GM21717 (cell line): ENCODE data around the gene GALT.

Experiments used
- ATAC-seq: cut with Tn5 transposase; IDR thresholded peaks from one replicate; pipeline ENCODE4 v1.9.1; 2021; ENCODE audit warnings: mild to moderate bottlenecking, moderate library complexity; ENCODE audit not compliant: unreplicated experiment

The GALT gene

DNA sequence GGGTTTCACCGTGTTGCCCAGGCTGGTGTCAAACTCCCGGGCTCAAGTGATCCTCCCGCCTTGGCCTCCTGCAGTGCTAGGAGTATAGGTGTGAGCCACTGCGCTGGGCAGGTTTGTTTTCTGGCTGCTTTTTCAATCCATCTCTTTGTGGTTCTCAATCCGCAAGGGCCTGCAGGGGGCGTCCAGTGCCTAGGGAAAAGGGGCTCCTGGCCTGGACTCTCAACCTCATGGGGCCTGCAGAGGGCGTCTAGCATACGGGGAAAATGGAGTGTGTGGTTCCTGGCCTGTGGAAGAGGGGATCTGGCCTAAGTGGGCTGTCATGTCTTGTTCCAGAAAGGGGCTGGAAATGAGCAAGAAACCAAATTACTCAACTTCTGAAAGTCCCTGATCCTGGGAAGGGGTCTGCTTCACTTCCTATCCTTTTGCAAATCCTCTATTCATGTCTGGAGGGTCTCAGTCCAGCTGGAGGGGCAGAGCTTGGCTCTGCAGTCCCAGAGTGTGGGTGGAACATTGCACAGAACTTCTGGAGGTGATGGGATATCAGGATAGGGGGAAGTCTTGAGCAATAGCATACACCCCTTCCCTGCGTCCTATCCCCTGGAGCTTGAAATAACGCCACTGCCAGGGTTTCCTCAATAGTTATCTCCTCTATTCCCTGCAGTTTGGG lies 28.7 kb downstream of the GALT start:
- ATAC-seq = no peak

- ATAC-seq = no peak
Measured at GRCh38 chr9:34675869-34676268, 29.4 kb downstream of the GALT start.

DNA sequence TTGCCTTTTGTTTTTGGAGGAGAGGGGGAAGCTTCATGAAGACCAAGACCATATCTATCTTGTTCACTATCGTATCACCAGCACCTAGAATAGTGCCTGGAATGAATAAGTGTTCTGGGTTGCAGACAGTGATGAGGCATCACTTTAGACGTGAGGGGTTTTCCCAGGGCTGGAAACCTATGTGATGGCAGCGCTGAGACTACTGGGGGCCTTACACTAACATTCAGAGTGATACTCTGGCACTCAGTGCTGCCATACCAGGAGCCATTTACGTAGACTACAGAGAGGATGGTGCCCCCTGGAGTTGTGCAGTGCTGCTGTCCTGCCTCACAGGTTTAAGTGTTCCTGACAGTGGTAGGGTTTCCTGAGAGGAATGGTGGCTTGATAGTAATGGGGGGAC lies 37.7 kb downstream of the GALT start:
- ATAC-seq = no peak

DNA sequence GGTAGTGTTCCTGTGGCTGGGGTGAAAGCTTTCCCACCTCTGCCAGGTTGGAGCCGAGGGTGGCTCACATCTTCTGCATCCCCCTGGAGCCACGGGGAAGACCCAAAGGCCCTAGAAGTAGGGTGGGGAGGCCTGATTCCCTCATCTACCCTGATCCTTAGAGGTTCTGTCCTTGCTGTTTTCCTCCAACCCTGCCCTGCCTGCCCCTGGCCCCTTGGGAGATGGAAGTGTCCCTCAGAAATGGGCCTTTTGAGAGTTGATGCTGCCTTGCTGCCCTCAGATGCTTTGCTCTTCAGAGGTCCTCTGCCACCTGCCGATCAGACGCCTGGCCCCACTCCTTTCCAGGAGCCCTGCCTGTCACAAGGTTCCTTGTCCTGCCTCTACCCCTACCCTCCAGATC lies 38.3 kb downstream of the GALT start:
- ATAC-seq = no peak

DNA sequence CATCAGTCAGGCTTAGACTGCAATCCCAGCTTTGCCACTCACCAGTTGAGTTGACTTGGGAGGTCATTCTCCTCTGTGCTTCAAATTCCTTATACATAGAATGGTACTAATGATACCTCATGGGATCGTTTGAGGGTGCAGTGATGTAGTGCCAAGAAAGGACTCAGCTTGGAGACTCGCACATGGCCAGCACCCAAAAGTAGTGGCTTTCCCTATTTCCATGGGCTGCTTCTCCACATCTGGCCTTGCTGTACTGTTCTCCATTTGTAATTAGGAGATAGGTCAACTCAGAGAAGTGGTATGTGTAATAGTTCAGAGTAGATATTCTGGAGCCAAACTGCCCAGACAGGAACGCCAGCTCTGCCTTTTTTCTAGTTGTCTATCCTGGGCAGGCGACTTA lies 39.1 kb downstream of the GALT start:
- no peak for ATAC-seq

GRCh38 chr9:34686231-34686630 lies 39.8 kb downstream of the GALT start:
- ATAC-seq = no peak

DNA sequence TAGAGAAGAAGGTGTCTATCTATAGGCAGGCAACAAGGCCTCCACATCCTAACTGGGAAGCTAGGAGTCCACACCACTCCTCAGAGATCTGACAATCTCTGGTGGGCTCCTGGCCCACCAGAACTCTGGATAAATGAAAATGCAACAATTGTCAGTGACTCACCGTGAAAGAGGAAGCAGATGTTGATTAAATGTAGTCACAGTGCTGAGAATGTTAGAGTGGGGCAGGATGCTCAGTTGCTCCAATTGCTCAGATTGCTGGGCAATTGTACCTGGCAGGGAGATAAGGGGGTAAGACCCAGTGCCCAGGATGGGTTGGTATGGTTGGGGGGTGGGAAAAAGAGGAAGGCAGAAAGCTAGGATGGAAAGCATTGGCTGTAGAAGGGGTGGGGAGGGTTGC lies 40.3 kb downstream of the GALT start:
- ATAC-seq = no peak

- ATAC-seq = no peak
Measured at GRCh38 chr9:34687276-34688030, 41.0 kb downstream of the GALT start.

DNA sequence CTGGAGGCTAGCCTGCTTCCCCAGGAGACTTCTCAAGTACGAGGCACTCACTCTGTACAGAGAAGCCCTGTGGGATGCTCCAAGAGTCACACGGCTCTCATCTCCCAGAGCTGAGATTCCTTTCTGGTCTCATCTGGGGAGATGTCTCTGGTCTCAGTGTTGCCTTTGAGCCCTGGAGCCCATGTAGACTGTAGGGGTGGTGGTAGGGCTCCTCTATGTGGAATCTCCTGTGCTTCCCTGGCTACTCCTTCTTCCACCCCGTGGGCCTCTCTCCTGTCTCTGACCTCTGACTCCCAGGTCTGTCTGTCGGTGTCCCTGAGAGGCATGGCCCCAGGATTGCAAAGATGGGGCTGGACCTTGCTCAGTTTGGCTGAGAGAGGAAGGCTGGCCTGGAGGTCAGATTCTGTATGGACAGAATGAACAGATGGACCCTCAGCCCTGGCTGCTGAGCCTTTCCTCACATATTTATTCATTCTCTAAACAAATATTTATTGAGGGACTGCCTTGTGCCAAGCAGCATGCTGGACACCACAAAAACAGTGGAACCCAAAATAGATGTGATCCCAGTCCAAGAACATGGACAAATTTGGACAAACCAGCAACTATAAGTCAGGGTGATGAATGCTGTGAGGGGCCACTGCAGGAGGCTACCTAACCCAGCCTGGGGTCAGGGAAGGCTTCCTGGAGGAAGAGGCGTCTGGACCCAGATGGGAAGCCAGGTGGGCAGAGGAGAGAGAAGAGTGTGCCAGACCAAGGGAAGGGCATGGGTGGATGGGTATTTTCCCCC lies 42.0 kb downstream of the GALT start:
- ATAC-seq = no peak

DNA sequence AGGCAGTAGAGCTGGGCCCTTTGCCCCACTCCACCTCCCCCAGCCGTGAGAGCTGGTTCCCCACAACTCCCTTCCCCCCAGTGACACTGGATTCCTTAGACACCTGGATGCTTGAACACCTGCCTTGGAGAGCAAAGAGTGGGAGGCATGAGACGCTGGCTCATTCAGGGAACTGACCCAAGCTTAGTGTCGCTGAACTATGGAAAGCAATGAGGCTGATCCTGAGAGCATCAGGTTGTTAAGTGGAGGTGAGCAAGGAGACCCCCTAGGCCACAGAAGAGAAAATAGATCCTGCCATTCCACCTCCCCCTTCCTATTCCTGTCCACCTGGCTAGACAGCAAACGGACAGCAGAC lies 42.6 kb downstream of the GALT start:
- no peak for ATAC-seq

DNA sequence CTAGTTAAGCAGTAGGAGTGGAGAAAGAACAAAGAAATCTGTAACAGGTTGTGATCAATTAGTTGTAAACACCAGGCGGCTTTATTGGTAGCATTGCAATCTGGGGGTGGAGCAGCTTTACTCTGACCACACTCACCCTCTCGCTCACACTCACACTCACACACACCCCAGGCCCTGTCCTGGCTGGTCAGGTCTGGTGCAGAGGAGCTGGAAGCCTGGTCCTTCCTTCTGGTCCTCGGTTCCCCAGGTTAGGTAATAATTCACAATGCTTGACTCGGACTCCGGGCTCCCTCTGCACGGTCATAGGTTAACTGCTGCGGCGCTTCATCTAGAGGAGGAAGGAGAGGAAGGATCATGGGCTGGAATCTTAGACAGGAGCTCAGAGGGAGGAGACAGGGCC lies 43.0 kb downstream of the GALT start:
- ATAC-seq = no peak

- no peak for ATAC-seq
Measured at GRCh38 chr9:34690983-34691935, 44.8 kb downstream of the GALT start, which contains the start of gene CCL19. TSS of gene CCL19 (minus strand) at chr9:34691276. CDS start at chr9:34691139, 137 bp downstream.

DNA sequence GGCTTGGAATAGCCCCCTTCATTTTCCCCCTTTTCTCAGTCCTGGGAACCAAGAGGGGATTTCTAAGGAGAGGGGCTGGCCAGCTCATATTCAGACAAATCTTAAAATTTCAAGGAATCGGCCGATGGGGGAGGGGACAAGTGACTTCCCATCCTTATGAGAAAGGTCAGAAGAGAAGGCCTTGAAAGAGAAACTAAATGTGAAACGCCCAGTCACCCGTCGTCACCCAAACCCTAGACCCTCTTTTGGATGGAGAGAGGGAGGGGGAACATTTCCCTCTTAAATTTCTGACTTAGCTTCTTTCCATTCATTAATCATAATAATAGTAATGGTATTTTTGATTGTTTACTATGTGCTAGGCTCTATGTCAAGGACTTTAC lies 45.5 kb downstream of the GALT start:
- ATAC-seq = no peak

GRCh38 chr9:34693560-34693959 lies 47.1 kb downstream of the GALT start:
- ATAC-seq = no peak

- ATAC-seq = no peak
Measured at GRCh38 chr9:34694811-34695210, 48.3 kb downstream of the GALT start.
